SH-SY5Y (cell line): ENCODE results near the gene MGME1.

ENCODE experiments used
- GATA2 ChIP-seq: IDR thresholded peaks from 2 replicates; pipeline ENCODE4 v1.6.1; 2011; ENCODE audit warnings: mild to moderate bottlenecking, low read depth, low read length
- GATA3 ChIP-seq: IDR thresholded peaks from 2 replicates; pipeline ENCODE4 v1.6.1; 2011; ENCODE audit warnings: low read depth, mild to moderate bottlenecking, low read length, moderate library complexity

GRCh38 chr20:17949899-17950298, 18.9 kb upstream of the MGME1 start:
- TF ChIP-seq GATA2, result no peak
- no peak for TF ChIP-seq GATA3
